ENCODE results near the gene ARL16. TPM values are rescaled to one million over a fixed set of nuclear protein-coding genes. Genes with fewer than 3 reads are reported as not detected.

ARL16 gene
- total RNA-seq, 1 experiment from 2014 or later = 47.5 TPM

GRCh38 chr17:81635431-81635830, 48.2 kb downstream of the ARL16 start:
- H3K4me1 ChIP-seq (ENCODE audit: control insufficient read depth in 1 of 2, insufficient read depth in 2 of 2, low read length in 2 of 2) = peaks cover 12 to 26% of the 10 kb centered on the region in 2 experiments
- intact Hi-C loops (cut with micrococcal nuclease) = no loop called here
- CTCF ChIA-PET = no interaction called here
- H4K20me1 ChIP-seq (ENCODE audit: insufficient read depth) = peaks cover 14% of the 10 kb centered on the region; the same call in 1 of the 2 replicates
- no peaks in the 10 kb centered on the region for H3K27me3 ChIP-seq (ENCODE audit: insufficient read depth, low read length)
- H3K79me2 ChIP-seq (ENCODE audit: insufficient read depth, low read length) = peaks cover 63% of the 10 kb centered on the region
- RAD21 ChIA-PET (ENCODE audit: low non-redundant PET in 1 of 2, low total read pairs in 2 of 2, uncharacterized antibody in 2 of 2, unreplicated experiment in 2 of 2) = no interaction called here
- H3K9me2 ChIP-seq (ENCODE audit: insufficient read depth) = no peaks in the 10 kb centered on the region
- peak overlapping the region; percentile 80 for H3K4me2 ChIP-seq (ENCODE audit: low read length)
- no peaks in the 10 kb centered on the region for H3K9me3 ChIP-seq (ENCODE audit: control insufficient read depth in 1 of 2, insufficient read depth in 1 of 2, low read depth in 1 of 2, low read length in 2 of 2)
- H3K36me3 ChIP-seq (ENCODE audit: control insufficient read depth in 1 of 2, insufficient read depth in 2 of 2, low read length in 2 of 2) = peaks cover 3 to 4% of the 10 kb centered on the region in 2 experiments; a peak in 1 of 4 replicates
- peak; percentile 53 for ATAC-seq
- POLR2A ChIA-PET = no interaction called here
- DNase-seq (ENCODE audit: low read depth, low spot score) = peak; percentile 51
- BruUV-seq (replicated peaks) = TSS peak; percentile 76
- H3K9ac ChIP-seq (ENCODE audit: low read length) = peak overlapping the region; percentile 97
- H3K4me3 ChIP-seq (replicated peaks in 1 of 2; ENCODE audit: low read depth in 1 of 2, low read length in 2 of 2) = peak overlapping the region; percentile 74 to 94
- no peak overlapping the region for H2AFZ ChIP-seq (ENCODE audit: low read depth, low read length, poor library complexity, severe bottlenecking)
- peak overlapping the region; percentile 83 for H3K27ac ChIP-seq (ENCODE audit: low read depth, low read length)
- no peak for TF ChIP-seq ZFX (IDR thresholded peaks at IDR 0.05)
- peak; percentile 47; the same call in 1 of the 2 replicates for TF ChIP-seq SP1 (IDR thresholded peaks at IDR 0.05; ENCODE audit: low read depth)
- no peak for TF ChIP-seq ATF3 (IDR thresholded peaks at IDR 0.05)
- TF ChIP-seq FOSL1 (IDR thresholded peaks at IDR 0.05; ENCODE audit: low read depth) = peak; percentile 47
- peak; percentile 40; the same call in 1 of the 2 replicates for TF ChIP-seq CBX3 (IDR thresholded peaks at IDR 0.05; ENCODE audit: low read depth)
- TF ChIP-seq, protein P1, sequence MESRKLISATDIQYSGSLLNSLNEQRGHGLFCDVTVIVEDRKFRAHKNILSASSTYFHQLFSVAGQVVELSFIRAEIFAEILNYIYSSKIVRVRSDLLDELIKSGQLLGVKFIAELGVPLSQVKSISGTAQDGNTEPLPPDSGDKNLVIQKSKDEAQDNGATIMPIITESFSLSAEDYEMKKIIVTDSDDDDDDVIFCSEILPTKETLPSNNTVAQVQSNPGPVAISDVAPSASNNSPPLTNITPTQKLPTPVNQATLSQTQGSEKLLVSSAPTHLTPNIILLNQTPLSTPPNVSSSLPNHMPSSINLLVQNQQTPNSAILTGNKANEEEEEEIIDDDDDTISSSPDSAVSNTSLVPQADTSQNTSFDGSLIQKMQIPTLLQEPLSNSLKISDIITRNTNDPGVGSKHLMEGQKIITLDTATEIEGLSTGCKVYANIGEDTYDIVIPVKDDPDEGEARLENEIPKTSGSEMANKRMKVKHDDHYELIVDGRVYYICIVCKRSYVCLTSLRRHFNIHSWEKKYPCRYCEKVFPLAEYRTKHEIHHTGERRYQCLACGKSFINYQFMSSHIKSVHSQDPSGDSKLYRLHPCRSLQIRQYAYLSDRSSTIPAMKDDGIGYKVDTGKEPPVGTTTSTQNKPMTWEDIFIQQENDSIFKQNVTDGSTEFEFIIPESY (IDR thresholded peaks at IDR 0.05; ENCODE audit: extremely low read depth, insufficient replicate concordance, low read length) = no peak
- TF ChIP-seq, protein P2, sequence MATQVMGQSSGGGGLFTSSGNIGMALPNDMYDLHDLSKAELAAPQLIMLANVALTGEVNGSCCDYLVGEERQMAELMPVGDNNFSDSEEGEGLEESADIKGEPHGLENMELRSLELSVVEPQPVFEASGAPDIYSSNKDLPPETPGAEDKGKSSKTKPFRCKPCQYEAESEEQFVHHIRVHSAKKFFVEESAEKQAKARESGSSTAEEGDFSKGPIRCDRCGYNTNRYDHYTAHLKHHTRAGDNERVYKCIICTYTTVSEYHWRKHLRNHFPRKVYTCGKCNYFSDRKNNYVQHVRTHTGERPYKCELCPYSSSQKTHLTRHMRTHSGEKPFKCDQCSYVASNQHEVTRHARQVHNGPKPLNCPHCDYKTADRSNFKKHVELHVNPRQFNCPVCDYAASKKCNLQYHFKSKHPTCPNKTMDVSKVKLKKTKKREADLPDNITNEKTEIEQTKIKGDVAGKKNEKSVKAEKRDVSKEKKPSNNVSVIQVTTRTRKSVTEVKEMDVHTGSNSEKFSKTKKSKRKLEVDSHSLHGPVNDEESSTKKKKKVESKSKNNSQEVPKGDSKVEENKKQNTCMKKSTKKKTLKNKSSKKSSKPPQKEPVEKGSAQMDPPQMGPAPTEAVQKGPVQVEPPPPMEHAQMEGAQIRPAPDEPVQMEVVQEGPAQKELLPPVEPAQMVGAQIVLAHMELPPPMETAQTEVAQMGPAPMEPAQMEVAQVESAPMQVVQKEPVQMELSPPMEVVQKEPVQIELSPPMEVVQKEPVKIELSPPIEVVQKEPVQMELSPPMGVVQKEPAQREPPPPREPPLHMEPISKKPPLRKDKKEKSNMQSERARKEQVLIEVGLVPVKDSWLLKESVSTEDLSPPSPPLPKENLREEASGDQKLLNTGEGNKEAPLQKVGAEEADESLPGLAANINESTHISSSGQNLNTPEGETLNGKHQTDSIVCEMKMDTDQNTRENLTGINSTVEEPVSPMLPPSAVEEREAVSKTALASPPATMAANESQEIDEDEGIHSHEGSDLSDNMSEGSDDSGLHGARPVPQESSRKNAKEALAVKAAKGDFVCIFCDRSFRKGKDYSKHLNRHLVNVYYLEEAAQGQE (IDR thresholded peaks at IDR 0.05; ENCODE audit: low read depth) = no peak
- no peak for TF ChIP-seq ZNF274 (IDR thresholded peaks at IDR 0.05; ENCODE audit: low read depth, low read length)
- TF ChIP-seq CEBPB (IDR thresholded peaks at IDR 0.05; ENCODE audit: low read depth) = no peak
- TF ChIP-seq, protein P3, sequence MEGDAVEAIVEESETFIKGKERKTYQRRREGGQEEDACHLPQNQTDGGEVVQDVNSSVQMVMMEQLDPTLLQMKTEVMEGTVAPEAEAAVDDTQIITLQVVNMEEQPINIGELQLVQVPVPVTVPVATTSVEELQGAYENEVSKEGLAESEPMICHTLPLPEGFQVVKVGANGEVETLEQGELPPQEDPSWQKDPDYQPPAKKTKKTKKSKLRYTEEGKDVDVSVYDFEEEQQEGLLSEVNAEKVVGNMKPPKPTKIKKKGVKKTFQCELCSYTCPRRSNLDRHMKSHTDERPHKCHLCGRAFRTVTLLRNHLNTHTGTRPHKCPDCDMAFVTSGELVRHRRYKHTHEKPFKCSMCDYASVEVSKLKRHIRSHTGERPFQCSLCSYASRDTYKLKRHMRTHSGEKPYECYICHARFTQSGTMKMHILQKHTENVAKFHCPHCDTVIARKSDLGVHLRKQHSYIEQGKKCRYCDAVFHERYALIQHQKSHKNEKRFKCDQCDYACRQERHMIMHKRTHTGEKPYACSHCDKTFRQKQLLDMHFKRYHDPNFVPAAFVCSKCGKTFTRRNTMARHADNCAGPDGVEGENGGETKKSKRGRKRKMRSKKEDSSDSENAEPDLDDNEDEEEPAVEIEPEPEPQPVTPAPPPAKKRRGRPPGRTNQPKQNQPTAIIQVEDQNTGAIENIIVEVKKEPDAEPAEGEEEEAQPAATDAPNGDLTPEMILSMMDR (IDR thresholded peaks at IDR 0.05 in 2 of 3, conservative IDR thresholded peaks at IDR 0.05 in 1 of 3; ENCODE audit: borderline replicate concordance in 1 of 3, insufficient read depth in 1 of 3, low read depth in 2 of 3, low read length in 2 of 3) = no peak
- TF ChIP-seq POLR2AphosphoS5 (IDR thresholded peaks at IDR 0.05; ENCODE audit: low read depth, low read length) = no peak
- no peak for TF ChIP-seq ELF1 (IDR thresholded peaks at IDR 0.05; ENCODE audit: borderline replicate concordance, low read depth)
- no peak for TF ChIP-seq EZH2 (IDR thresholded peaks at IDR 0.05)
- peak; percentile 76 for TF ChIP-seq EGR1 (IDR thresholded peaks at IDR 0.05; ENCODE audit: low read depth)
- TF ChIP-seq POLR2A (IDR thresholded peaks at IDR 0.05; ENCODE audit: borderline replicate concordance, extremely low read depth, insufficient read depth, insufficient read length) = no peak
- TF ChIP-seq, protein P4, sequence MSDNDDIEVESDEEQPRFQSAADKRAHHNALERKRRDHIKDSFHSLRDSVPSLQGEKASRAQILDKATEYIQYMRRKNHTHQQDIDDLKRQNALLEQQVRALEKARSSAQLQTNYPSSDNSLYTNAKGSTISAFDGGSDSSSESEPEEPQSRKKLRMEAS (IDR thresholded peaks at IDR 0.05) = no peak
- TF ChIP-seq TCF7L2 (IDR thresholded peaks at IDR 0.05; ENCODE audit: borderline replicate concordance, extremely low read depth, insufficient read depth, insufficient read length) = no peak
- TF ChIP-seq SIN3A (IDR thresholded peaks at IDR 0.05; ENCODE audit: low read depth) = no peak; the same call in 1 of the 2 replicates
- no peak for TF ChIP-seq EZH2phosphoT487 (IDR thresholded peaks at IDR 0.05; ENCODE audit: borderline replicate concordance)
- no peak for TF ChIP-seq RAD21 (IDR thresholded peaks at IDR 0.05; ENCODE audit: low read depth)
- TF ChIP-seq YY1 (IDR thresholded peaks at IDR 0.05; ENCODE audit: extremely low read depth, insufficient replicate concordance, low read depth, low read length) = no peak
- TF ChIP-seq JUND (IDR thresholded peaks at IDR 0.05) = peak; percentile 55
